HEK293 (cell line): ENCODE measurements around the gene SPINT2.
A peak's percentile ranks its signal among the peaks of the same experiment; 100 is the strongest.

Source experiments
- CTCF ChIA-PET: fragments of 350-600 bp; formaldehyde crosslinking; extraction: SDS; loops from one replicate; lab custom pipeline; 2021; ENCODE audit warnings: antibody characterized with exemption; lab: Yijun Ruan, JAX
- POLR2A ChIA-PET: fragments of 300-600 bp; formaldehyde crosslinking; extraction: SDS; loops from one replicate; lab custom pipeline; 2020; ENCODE audit warnings: antibody characterized with exemption, inconsistent platforms; lab: Yijun Ruan, JAX
- H3K27ac ChIP-seq: fragments of 200-500 bp; sonication (Bioruptor generic); 2 replicates; pipeline ENCODE4 v1.5.1; 2014; ENCODE audit warnings: low read depth, low read length, control low read depth, inconsistent platforms; ENCODE audit errors: extremely low read depth
- H3K36me3 ChIP-seq, 2 experiments: fragments of 200-500 bp in 1 of 2; sonication (Bioruptor generic) in 1 of 2; 1 replicate in 1 of 2; 2 replicates in 1 of 2; pipeline ENCODE4 v1.5.1; 2014 to 2017; ENCODE audit warnings: inconsistent platforms in 2 of 2, low read length in 2 of 2; ENCODE audit not compliant: control insufficient read depth in 2 of 2, insufficient read depth in 1 of 2
- H3K4me1 ChIP-seq: fragments of 200-500 bp; sonication (Bioruptor generic); 2 replicates; pipeline ENCODE4 v1.5.1; 2014; ENCODE audit warnings: mild to moderate bottlenecking, low read length, inconsistent platforms; ENCODE audit not compliant: control insufficient read depth, insufficient read depth
- H3K4me3 ChIP-seq: 2 replicates; pipeline ENCODE4 v1.5.1; 2011; ENCODE audit warnings: low read depth, mild to moderate bottlenecking, control low read depth, low read length, moderate library complexity
- H3K9me3 ChIP-seq: fragments of 200-500 bp; sonication (Bioruptor generic); 2 replicates; pipeline ENCODE4 v1.5.1; 2014; ENCODE audit warnings: low read depth, low read length, inconsistent platforms; ENCODE audit not compliant: control insufficient read depth, insufficient read depth
- BCL11B ChIP-seq: fragments of 450-650 bp; formaldehyde crosslinking; IDR thresholded peaks from 2 replicates; pipeline ENCODE4 v1.5.1; 2016; ENCODE audit warnings: low read depth, missing biosample characterization, missing genetic modification characterization
- KLF8 ChIP-seq: fragments of 450-650 bp; formaldehyde crosslinking; IDR thresholded peaks from 2 replicates; pipeline ENCODE4 v1.5.1; 2016; ENCODE audit warnings: missing biosample characterization, missing genetic modification characterization
- MEIS1 ChIP-seq: sonication (generic); formaldehyde crosslinking; IDR thresholded peaks from 2 replicates; pipeline ENCODE4 v1.8.1; 2022; ENCODE audit warnings: missing genetic modification reagents, mild to moderate bottlenecking, borderline replicate concordance
- YY1 ChIP-seq: fragments of 450-650 bp; formaldehyde crosslinking; IDR thresholded peaks from 2 replicates; pipeline ENCODE4 v1.5.1; 2018; ENCODE audit warnings: missing biosample characterization, missing genetic modification characterization
- ZNF132 ChIP-seq: fragments of 450-650 bp; formaldehyde crosslinking; IDR thresholded peaks from 2 replicates; pipeline ENCODE4 v1.5.1; 2017; ENCODE audit warnings: missing biosample characterization, missing genetic modification characterization, borderline replicate concordance
- ZNF169 ChIP-seq: fragments of 450-650 bp; formaldehyde crosslinking; IDR thresholded peaks from 2 replicates; pipeline ENCODE4 v1.5.1; 2016; ENCODE audit warnings: missing biosample characterization, missing genetic modification characterization
- ZNF174 ChIP-seq: fragments of 450-650 bp; formaldehyde crosslinking; IDR thresholded peaks from 2 replicates; pipeline ENCODE4 v1.5.0; 2017; ENCODE audit warnings: missing biosample characterization, mild to moderate bottlenecking, missing genetic modification characterization
- ZNF184 ChIP-seq: fragments of 450-650 bp; IDR thresholded peaks from 2 replicates; pipeline ENCODE4 v1.5.1; 2018; ENCODE audit warnings: missing biosample characterization, mild to moderate bottlenecking, missing genetic modification characterization
- ZNF211 ChIP-seq: fragments of 450-650 bp; formaldehyde crosslinking; IDR thresholded peaks from 2 replicates; pipeline ENCODE4 v1.5.1; 2016; ENCODE audit warnings: low read depth, missing biosample characterization, missing genetic modification characterization
- ZNF221 ChIP-seq: fragments of 450-650 bp; formaldehyde crosslinking; IDR thresholded peaks from 2 replicates; pipeline ENCODE4 v1.5.1; 2017; ENCODE audit warnings: missing biosample characterization, missing genetic modification characterization, borderline replicate concordance
- ZNF366 ChIP-seq: fragments of 450-650 bp; formaldehyde crosslinking; conservative IDR thresholded peaks from 2 replicates; pipeline ENCODE4 v1.5.1; 2016; ENCODE audit warnings: missing biosample characterization, missing genetic modification characterization
- ZNF404 ChIP-seq: fragments of 450-650 bp; formaldehyde crosslinking; IDR thresholded peaks from 2 replicates; pipeline ENCODE4 v1.5.1; 2017; ENCODE audit warnings: missing biosample characterization, missing genetic modification characterization
- ZNF561 ChIP-seq: fragments of 450-650 bp; IDR thresholded peaks from 2 replicates; pipeline ENCODE4 v1.5.1; 2018; ENCODE audit warnings: missing biosample characterization, missing genetic modification characterization, borderline replicate concordance
- ZNF585B ChIP-seq: fragments of 450-650 bp; formaldehyde crosslinking; IDR thresholded peaks from 2 replicates; pipeline ENCODE4 v1.5.1; 2016; ENCODE audit warnings: missing biosample characterization, missing genetic modification characterization
- ZNF626 ChIP-seq: fragments of 450-650 bp; sonication (Bioruptor Pico); formaldehyde crosslinking; IDR thresholded peaks from 2 replicates; pipeline ENCODE4 v1.5.1; 2018; ENCODE audit warnings: missing biosample characterization, missing genetic modification characterization, inconsistent platforms
- ZNF707 ChIP-seq: fragments of 450-650 bp; formaldehyde crosslinking; IDR thresholded peaks from 2 replicates; pipeline ENCODE4 v1.5.1; 2016; ENCODE audit warnings: missing biosample characterization, missing genetic modification characterization
- TF ChIP-seq, protein P1 (sequence below): fragments of 450-650 bp; formaldehyde crosslinking; IDR thresholded peaks from 2 replicates; pipeline ENCODE4 v1.5.1; 2016; ENCODE audit warnings: missing biosample characterization, missing genetic modification characterization, borderline replicate concordance
- TF ChIP-seq, protein P2 (sequence below): fragments of 450-650 bp; formaldehyde crosslinking; IDR thresholded peaks from 2 replicates; pipeline ENCODE4 v1.5.1; 2016; ENCODE audit warnings: missing biosample characterization, missing genetic modification characterization, low read depth
- TF ChIP-seq, protein P3 (sequence below): fragments of 450-650 bp; formaldehyde crosslinking; IDR thresholded peaks from 2 replicates; pipeline ENCODE4 v1.5.1; 2016; ENCODE audit warnings: missing biosample characterization, missing genetic modification characterization, low read depth
- TF ChIP-seq, protein P4 (sequence below): fragments of 450-650 bp; formaldehyde crosslinking; IDR thresholded peaks from 2 replicates; pipeline ENCODE4 v1.5.1; 2017; ENCODE audit warnings: missing biosample characterization, missing genetic modification characterization

SPINT2 gene

DNA sequence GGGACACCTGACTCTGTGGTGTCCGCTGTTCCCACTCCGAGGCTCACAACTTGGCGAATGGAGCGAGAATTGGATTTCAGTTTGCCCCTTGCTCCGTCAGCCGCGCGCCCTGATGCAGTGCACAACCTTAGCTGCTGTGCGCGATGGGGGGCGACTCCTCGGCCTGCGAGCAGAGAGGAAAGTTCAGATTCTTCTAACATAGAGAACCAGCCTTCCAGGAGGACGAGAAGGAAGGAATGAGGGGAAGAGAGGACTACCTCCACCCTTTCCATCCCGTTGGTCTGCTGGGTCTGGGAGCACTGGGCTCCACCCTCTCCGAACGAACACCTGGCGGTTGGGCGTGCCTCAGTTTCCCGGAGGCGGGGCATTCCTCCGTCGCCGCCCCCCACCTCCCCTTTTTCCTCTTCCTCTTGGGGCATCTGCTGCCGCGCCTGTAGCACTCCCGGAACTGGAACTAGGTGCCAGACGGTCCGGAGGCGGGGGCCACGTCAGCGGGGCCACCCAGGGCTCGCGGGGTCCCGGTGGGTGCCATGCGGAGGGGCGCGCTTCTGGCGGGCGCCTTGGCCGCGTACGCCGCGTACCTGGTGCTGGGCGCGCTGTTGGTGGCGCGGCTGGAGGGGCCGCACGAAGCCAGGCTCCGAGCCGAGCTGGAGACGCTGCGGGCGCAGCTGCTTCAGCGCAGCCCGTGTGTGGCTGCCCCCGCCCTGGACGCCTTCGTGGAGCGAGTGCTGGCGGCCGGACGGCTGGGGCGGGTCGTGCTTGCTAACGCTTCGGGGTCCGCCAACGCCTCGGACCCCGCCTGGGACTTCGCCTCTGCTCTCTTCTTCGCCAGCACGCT is 55.3 kb downstream of the SPINT2 start, which contains the start of gene KCNK6 (continued):
- TF ChIP-seq ZNF174 (tag by site-specific recombination) (no peak), ZNF132 (no peak), ZNF366 (peak; percentile 65), YY1 (tag by site-specific recombination) (no peak), ZNF585B (no peak), ZNF707 (tag by site-specific recombination) (no peak), ZNF561 (tag by site-specific recombination) (no peak), ZNF169 (tag by site-specific recombination) (no peak), ZNF211 (tag by site-specific recombination) (no peak), ZNF626 (no peak), ZNF221 (tag by site-specific recombination) (no peak), ZNF184 (tag by site-specific recombination) (no peak), KLF8 (0 out of 2 replicates have a peak, but pooled peaks have one; percentile 35), ZNF404 (tag by site-specific recombination) (no peak)
- TF ChIP-seq, protein P1, sequence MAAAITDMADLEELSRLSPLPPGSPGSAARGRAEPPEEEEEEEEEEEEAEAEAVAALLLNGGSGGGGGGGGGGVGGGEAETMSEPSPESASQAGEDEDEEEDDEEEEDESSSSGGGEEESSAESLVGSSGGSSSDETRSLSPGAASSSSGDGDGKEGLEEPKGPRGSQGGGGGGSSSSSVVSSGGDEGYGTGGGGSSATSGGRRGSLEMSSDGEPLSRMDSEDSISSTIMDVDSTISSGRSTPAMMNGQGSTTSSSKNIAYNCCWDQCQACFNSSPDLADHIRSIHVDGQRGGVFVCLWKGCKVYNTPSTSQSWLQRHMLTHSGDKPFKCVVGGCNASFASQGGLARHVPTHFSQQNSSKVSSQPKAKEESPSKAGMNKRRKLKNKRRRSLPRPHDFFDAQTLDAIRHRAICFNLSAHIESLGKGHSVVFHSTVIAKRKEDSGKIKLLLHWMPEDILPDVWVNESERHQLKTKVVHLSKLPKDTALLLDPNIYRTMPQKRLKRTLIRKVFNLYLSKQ: no peak
- TF ChIP-seq, protein P2, sequence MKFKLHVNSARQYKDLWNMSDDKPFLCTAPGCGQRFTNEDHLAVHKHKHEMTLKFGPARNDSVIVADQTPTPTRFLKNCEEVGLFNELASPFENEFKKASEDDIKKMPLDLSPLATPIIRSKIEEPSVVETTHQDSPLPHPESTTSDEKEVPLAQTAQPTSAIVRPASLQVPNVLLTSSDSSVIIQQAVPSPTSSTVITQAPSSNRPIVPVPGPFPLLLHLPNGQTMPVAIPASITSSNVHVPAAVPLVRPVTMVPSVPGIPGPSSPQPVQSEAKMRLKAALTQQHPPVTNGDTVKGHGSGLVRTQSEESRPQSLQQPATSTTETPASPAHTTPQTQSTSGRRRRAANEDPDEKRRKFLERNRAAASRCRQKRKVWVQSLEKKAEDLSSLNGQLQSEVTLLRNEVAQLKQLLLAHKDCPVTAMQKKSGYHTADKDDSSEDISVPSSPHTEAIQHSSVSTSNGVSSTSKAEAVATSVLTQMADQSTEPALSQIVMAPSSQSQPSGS (tag by site-specific recombination): no peak
- TF ChIP-seq, protein P3, sequence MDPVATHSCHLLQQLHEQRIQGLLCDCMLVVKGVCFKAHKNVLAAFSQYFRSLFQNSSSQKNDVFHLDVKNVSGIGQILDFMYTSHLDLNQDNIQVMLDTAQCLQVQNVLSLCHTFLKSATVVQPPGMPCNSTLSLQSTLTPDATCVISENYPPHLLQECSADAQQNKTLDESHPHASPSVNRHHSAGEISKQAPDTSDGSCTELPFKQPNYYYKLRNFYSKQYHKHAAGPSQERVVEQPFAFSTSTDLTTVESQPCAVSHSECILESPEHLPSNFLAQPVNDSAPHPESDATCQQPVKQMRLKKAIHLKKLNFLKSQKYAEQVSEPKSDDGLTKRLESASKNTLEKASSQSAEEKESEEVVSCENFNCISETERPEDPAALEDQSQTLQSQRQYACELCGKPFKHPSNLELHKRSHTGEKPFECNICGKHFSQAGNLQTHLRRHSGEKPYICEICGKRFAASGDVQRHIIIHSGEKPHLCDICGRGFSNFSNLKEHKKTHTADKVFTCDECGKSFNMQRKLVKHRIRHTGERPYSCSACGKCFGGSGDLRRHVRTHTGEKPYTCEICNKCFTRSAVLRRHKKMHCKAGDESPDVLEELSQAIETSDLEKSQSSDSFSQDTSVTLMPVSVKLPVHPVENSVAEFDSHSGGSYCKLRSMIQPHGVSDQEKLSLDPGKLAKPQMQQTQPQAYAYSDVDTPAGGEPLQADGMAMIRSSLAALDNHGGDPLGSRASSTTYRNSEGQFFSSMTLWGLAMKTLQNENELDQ (tag by site-specific recombination): no peak
- TF ChIP-seq, protein P4, sequence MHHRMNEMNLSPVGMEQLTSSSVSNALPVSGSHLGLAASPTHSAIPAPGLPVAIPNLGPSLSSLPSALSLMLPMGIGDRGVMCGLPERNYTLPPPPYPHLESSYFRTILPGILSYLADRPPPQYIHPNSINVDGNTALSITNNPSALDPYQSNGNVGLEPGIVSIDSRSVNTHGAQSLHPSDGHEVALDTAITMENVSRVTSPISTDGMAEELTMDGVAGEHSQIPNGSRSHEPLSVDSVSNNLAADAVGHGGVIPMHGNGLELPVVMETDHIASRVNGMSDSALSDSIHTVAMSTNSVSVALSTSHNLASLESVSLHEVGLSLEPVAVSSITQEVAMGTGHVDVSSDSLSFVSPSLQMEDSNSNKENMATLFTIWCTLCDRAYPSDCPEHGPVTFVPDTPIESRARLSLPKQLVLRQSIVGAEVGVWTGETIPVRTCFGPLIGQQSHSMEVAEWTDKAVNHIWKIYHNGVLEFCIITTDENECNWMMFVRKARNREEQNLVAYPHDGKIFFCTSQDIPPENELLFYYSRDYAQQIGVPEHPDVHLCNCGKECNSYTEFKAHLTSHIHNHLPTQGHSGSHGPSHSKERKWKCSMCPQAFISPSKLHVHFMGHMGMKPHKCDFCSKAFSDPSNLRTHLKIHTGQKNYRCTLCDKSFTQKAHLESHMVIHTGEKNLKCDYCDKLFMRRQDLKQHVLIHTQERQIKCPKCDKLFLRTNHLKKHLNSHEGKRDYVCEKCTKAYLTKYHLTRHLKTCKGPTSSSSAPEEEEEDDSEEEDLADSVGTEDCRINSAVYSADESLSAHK (tag by site-specific recombination): no peak
- TF ChIP-seq, all 188 proteins: peak for 28

DNA sequence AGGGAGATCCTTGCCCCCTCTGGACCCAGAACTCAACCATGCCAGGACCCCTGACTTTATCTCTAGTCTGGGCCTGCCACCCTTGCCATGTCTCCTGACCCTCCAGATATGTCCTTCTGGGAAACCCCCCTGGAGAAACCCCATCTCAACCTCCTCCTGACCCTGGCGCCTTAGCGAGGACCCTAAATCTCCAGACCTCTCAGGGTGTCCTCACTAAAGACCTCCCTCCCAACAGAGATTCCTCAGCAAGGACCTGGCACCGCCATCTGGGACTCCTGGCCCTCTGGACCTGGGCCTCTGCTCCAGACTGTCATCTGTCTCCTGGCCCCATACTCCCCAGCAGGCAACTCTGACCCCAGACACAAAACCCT is 56.6 kb downstream of the SPINT2 start:
- POLR2A ChIA-PET: interaction anchor here (0.6 to 2.9 kb wide), 3 partner anchors 44 to 666 kb away, joined by 3 to 11 read pairs (median 5); partner anchors contain the start of gene SPINT2
- TF ChIP-seq MEIS1 (no peak), BCL11B (0 out of 2 replicates have a peak, but pooled peaks have one; percentile 3)
- TF ChIP-seq, all 188 proteins: peak for 1
- Histone ChIP-seq H3K4me1 (peaks cover 8% of the 10 kb centered on the region), H3K4me3 (no peak overlapping the region), H3K27ac (no peak overlapping the region), H3K36me3 (no peaks in the 10 kb centered on the region; a peak in 1 of 3 replicates), H3K9me3 (no peaks in the 10 kb centered on the region)
- CTCF ChIA-PET: interaction anchor here (0.8 to 1.2 kb wide), 6 partner anchors 10 to 418 kb away, joined by 3 to 7 read pairs (median 3); no protein-coding TSS in a partner anchor
